DMS153 treated with DMSO at 0.1 percent for 48 hours (cell line): ENCODE measurements around the gene SRP68.
"Not testable (repeated sequence)": the region's sequence is repeated elsewhere in the genome, so short reads cannot be mapped to it uniquely, and the experiment has no call there.

Experiments used
- DNase-seq: peaks from one replicate; lab custom pipeline; 2025; ENCODE audit not compliant: unreplicated experiment; lab: John Stamatoyannopoulos, UW

SRP68 gene

DNA sequence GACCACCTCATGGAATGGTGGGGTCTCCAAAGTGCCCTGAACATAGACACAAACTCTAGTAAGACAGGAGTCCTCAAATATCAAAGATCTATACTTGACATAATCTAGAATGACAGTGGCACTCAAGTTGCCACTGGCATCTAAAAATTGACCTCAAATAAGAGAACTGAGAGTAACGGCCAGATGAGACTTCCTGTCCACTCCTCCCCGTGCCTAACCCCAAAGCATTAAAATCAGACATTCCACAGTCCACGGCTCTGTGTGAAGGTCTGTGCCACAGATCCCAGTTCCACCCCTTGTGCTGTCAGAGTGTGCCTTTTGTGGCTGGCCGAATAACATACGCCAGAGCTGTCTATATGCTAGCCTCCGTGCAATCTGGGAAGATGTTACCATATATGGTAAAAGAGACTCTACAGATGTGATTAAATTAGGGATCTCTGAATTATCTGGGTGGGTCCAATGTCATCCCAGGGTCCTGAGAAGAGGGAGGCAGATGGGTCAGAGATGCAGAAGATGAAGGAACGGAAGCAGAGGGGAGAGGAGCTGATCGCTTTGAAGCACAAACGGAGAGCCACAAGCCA lies 24.2 kb downstream of the SRP68 start:
- DNase-seq: no peak

DNA sequence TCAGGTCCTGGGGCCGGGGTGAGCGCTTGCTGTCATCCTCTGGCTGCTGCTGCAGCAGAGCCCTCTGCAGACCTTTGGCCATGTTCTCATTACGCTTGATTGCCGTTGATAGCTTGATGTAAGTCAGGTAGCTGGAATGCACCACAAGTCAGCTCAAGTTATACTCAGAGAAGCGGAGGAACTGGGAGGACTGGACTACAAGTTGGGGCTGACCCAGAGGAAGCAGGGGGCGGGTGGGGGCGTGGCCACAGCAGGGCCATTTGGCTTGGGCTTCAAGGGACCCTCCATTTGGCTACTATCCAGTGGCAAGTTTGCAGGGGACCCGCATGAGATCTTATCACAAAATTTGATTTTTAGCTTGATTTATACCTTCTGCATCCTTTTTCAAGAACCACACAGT lies 26.3 kb downstream of the SRP68 start:
- DNase-seq: no peak

DNA sequence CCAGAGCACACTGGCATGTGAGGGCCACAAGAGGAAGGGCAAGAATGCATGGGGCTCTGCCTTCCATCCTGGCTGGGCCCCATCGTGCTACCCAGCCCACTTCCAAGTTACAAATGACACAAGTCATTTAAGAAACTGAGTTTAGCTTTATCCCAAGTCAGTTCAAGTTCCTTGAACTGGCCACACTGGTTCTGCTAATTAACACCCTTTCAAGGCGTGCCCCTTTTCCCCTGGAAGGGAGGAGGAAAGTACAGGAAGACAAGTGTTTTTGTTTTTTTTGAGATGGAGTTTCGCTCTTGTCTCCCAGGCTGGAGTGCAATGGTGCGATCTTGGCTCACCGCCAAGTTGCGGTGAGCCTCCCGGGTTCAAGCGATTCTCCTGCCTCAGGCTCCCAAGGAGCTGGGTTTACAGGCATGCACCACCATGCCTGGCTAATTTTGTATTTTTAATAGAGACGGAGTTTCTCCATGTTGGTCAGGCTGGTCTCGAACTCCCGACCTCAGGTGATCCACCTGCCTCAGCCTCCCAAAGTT lies 27.8 kb downstream of the SRP68 start:
- DNase-seq: not testable (repeated sequence)

DNA sequence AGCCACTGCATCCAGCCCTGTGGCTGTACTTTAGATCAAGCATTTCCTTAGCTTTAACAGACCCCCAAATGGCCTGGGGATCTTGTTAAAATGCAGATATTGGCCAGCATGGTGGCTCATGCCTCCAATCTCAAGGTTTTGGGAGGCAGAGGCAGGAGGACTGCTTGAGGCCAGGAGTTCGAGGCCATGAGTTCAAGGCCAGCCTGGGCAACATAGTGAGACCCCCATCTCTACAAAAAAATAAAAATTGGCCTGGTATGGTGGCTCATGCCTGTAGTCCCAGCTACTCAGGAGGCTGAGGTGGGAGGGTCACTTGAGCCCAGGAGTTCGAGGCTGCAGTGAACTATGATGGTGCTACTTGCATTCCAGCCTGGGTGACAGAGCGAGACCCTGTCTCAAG lies 29.4 kb downstream of the SRP68 start:
- DNase-seq: not testable (repeated sequence)

DNA sequence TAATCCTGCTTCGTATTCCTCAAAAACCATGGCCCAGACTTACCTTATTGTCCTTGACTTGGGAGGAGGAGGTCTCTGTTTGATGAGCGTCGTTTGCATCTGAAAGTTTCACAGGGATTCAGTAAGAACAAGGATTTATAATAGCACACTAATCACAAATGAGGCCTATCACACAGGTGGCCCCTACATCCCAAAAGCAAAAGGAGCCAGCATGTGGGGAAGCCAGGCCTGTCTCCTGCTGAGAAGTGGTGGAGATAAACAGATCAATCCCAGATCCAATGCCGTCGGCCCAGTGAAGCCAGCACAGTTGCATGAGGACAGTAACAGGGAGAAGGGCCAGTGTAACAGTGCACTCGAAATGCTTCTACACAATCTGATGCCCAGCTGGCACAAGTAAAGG lies 31.9 kb downstream of the SRP68 start:
- no peak for DNase-seq

DNA sequence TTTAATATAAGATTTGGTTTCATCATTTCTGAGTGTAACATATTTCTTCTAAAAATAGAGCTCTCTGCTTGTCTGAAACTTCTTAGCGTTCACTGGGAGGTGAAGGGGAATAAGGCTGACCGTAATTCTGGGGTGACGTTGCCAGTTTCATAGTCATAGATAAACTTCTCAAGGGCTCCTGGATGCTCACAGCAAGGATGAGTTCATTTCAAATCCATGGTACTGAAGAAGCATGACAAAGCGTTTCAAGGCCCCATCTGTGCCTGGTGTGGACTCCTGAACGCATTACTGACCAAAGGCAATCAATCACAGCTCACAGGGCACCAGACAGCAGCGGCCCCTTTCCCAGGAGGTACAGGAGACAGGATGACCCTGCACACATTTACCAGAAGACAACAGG lies 33.2 kb downstream of the SRP68 start:
- DNase-seq: no peak

DNA sequence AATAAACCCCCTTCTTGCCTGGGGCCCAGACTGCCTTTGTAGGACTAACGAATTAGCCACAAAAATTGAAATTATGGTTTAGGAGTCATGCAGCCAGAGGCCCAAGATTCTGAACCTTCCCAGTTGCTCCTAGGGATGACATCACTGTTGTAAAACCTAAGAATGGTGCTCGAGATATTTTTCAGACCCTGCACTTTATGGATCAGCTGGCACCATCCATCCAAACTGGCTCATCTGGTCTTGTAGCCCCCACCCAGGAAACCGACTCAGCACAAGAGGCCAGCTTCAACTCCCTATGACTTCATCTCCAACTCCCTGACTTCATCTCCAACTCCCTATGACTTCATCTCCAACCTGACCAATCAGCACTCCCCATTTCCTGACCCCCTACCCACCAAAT lies 34.3 kb downstream of the SRP68 start:
- no peak for DNase-seq

DNA sequence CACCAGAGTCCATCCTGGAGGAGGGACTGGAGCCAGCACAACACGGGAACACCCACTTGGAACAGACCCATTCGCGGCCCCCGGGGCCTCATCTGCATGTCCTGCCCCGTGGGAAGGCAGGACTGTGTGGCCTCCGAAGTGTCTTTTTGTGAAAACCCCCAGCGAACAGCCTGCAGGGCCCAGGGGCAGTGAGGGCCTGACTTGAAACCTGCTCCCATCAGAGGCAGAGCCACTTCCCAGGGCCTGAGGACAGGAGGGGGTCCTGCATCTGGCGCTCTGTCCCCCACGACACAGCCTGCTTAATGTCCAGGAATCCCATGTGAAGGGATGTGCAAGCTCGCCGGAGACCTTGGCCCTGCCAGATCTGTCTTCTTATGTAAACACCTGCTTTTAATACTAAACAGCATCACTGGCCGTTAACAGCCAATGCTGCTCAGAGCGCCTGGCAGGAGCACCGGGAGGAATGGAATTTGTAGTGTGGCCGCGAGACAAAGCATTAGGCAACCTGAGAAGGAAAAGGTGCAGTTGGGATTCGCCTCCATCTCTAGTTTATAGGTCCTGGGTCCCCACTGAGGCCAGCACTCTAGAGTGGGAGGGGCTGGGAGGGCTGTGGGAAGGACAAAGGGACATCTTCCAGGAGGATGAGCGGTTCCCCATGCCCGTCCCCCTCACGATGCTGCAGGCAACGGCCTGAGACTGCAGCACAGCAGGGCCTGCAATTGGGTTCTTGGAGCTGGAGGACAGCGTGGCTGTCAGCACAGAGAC lies 35.6 kb downstream of the SRP68 start:
- DNase-seq: no peak

DNA sequence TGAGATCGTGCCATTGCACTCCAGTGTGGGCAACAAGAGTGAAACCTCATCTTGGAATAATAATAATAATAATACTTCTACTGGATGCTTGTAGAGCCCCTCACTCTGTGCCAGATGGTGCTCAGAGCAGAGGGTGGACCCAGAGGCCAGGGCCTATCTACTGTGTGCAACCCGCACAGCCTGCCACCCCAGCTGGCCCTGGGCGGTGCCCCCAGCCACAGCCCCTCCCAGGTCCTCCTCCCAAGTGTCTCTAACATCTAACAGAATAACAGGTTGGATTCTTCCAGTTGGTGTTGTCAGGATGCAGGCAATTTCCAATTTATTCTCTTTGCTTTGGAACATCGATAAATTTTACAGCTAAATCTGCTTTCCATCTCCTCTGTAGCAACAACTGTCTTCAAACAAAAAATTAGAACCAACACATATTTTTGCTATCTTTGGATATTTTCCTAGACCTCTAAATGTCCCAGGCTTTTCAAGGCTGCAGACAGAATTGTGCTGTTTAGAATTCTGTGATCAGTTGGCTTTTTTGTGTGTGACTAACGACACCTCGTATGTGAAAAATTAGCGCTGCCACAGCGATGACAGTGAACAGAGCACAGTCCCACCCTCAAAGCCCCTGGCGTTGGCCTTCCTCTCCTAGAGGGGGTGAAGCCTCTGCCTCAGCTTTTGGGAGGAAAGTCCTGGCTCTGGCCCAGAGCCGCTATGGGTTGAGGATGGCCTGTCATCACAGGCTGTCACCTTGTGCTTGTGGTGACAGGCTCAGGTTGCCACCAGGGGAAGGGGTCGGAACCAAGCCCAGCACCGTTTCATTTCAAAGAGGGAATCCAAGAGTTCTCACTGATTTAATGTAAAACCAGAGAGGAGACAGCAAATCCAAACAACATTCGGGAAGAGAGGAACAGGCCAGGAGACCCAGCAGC lies 37.6 kb downstream of the SRP68 start:
- no peak for DNase-seq

DNA sequence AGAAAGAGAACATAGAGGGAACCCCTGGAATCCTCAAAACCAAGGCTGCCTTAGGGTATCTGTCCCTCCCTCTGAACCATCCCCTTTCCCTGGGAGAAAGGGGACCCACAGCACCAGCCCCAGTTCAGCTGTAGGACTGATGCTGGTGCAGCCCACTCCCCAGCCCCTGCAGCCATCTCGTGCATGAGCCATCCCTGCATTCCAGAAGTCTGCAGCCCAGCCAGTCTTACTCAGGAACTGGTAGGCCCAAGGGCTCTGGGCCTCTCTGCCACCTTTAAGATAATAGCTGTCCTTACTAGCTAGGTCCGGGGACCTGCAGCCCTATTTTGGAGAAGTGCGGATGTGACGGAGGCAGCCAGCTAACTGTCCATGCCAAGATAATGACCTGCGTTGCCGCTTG lies 39.2 kb downstream of the SRP68 start:
- DNase-seq: no peak

DNA sequence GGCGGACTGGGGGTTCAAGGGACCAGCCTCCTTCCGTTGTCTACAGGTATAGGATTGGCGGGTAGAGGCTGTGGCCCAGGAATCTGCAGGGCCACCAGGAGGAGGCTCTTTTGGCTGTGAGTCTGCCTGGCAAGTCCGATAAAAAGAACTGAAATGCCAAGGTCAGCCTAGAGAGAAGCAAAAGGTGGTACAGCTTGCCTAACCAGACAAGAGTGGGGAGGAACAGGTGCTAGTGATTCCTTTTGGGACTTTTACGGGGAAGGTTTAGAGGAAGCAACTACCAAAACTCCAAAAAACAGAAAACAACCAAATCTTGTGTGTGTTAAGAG lies 39.6 kb downstream of the SRP68 start:
- DNase-seq: no peak

DNA sequence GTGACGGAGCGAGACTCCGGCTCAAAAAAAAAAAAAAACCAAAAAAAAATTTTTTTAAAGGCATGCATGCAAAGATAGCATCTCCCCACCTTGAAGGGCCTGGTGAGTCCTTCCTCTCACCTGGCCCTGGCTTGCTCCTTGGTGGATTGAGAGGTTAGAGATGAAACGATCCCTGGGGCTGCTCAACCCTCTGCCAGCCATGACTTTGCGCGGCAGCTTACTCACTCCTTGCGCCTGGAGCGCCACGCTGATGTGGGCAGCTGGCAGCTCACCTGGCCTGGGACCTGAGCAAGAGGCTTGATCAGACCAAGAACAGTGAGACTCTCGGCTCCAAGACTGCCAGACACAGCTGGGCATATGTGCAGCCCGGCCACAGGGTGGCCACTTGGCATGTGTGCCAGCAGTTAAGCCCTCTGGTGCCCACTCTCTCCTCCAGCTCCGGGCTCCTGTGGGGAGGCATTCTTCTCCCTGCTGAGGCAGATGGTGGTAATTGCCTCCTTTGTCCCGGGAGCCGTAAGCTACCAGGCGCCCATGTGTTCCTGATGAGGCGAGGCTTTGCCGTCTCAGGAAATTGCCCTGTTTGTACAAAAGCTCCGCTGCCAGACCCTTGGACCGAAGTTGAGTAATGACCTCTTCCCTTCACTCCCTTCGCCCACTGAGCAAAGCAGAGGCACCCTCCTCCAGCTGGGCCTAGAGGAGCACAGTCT lies 40.1 kb downstream of the SRP68 start:
- peak; percentile 8 for DNase-seq

DNA sequence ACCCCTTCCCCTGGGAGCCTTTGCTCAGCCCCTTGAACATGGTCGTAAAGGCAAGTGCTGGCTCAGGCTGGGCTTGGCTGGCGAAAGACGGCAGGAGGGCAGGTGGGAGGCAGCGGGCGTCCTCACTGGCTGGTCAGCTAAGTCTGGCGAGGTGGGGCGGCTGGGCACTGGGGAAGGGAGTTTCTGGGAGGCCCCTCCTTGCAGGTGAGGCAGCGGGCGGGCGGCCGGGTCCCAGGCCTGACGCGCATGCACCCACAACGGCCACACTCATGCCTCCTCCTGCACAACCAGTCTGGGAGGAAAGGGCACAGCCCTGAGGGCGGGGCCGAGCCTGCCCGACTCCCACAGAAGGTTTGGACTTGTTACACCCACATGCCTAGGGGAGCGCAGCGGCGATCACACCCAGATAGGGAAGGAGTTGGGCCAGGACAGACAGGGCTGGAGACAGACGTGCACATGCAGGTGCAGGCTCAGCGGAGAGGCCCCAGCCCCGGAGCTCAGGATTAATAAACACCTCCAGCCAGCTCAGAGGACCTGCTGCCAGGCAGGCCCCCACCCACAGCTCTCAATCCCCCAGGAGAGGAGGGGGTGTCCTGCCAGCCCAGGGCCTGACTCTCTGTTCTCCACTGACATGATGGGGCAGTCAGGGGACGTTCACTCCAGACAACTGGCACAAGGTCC lies 45.0 kb downstream of the SRP68 start, which contains the start of gene EVPL:
Gene EVPL (minus strand): TSS at position 148 of the 681 bp plus-strand sequence. CDS start 108 bp downstream, at position 40.
- DNase-seq: no peak

DNA sequence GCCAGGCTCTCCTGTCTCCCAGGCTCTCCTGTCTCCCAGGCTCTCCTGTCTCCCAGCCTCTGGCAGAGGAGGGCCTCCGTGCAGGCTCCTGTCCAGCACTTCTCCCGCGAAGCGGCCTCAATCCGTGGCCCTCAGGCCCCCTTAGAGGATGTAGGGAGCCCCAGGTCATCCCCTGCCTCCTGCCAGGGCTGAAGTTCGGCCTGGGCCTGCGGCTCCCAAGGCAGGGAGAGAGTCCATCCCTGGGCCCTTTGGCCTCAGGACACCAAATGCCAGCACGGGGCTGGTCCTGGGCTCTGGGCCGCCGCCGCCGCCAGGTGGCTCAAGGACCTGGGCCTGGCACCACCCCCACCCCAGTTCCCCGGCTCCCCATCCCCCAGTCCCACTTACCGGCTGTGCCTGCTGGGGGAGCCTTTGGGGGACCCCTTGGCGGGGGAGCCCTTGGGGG lies 45.6 kb downstream of the SRP68 start:
- no peak for DNase-seq

DNA sequence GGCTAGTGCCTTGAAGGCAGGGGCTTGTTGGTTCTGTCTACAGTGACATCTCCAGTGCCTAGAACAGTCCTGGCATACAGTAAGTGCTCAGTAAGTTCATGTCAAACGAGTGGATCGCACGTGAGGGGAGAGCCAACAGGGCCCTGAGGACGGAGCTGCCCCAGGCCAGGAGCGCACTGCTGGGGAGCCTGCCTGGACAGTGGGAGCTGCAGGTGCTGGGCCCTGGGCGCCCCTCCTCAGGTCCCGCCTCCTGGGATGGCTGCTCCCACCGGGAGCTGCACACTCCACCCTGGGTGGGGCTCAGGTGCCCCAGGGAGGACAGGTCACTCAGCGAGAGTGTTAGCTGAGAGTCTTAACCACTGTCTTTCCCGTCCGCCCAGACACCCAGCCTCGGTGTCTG lies 47.0 kb downstream of the SRP68 start:
- no peak for DNase-seq

DNA sequence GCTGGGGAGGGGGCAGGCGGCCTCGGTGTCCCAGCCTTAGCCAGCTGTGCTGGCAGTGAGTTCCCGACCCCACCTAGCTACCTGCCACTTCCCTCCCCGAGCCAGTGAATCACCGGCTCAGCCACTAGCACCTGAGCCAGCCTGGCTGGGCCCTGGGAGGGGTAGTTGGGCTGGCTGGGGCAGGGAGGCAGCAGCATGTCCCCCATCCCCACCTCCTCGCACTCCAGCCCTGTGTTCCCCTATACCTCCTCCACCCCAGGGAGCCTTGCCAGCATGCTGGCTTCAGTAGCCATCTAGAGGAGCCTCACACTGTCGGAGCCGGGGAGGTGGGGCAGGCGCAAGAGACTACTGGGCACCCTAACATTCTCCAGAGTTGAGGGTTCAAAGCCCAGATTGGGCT lies 48.0 kb downstream of the SRP68 start:
- DNase-seq: no peak

DNA sequence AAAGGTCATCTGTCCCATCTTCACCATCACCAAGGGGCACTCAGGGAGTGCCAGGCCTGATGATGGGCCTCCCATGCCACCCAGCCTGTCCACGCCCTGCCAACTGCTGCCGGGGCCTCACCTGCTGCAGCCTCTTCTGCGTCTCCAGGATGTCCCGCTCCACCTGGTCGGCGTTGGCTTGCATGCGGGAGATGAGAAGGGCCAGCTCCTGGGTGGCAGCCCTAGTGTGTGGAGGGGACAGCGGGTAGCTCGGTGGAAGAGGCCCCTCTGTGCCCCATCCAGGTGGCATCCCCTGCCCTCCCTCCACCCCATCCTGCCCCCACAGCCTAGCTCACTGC lies 48.4 kb downstream of the SRP68 start:
- no peak for DNase-seq

DNA sequence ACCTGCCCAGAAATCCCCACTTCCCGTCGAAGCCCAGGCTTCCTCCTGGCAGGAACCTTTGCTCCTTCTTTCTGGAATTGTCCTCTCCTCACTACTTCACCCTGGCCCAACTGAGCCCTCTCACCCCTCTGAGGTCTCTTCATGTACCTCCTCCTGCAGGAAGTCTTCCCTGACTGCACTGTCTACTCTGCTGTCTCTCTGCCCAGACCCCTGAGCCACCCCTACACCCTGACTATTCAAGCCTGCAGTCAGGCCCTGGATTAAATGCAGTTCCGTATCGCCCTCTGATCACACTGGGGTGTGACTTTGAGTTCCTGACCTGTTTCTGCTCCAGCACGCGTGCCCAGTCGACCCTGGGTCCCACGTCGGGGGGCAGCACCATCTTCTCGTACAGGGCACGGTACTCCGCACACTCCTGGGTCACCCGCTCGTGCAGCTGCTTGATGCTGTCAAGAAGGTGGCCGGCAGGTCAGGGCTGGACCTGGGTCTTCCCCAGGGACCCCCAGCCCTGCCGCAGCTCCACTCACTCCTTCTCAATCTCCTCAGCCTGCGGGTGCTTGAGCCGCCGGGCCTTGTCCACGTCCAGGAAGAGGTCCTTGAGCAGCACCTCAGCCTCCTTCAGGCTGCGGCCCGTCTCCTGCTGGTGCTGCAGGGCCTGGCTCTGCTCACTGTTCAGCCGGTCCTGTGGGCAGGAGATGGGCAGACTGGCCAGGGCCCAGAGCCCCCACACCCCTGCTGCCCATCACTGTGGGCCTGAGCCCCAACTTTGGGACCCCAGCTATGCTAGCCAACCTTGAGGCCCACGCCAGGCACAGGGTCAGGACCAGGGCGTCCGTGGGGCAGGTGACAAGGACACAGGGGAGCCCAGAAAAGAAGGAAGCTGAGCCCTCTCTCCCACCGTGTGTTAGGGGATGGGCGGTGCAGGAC lies 49.1 kb downstream of the SRP68 start:
- DNase-seq: no peak

DNA sequence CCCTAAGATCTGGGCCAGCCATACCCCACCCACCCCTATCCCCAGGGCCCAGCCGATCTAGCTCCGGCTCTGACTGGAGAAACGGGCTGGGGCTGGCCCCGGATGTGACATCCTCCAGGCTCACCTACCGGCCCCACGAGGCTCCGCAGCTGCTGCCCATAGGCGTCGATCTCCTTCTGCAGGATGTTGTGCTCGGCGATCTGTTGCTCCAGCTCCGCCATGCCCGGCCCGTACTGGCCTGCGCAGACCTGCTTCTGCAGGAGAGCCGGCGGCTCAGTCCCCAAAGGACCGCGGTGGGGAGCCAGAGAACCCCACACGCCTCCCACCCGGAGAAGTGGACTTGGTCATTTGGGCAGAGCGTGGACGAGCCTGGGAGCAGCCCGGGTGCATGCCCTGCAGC lies 50.0 kb downstream of the SRP68 start:
- DNase-seq: peak; percentile 32
